Fibroblast of lung (primary cell): ENCODE data around the gene MAGI2.

ENCODE experiments used
- EZH2 ChIP-seq: IDR thresholded peaks from 2 replicates; pipeline ENCODE4 v1.5.1; 2012; ENCODE audit warnings: low read length, control low read depth, mild to moderate bottlenecking; ENCODE audit errors: missing control alignments
- TF ChIP-seq, protein P1 (sequence below), 2 donors: IDR thresholded peaks in 1 of 2; conservative IDR thresholded peaks in 1 of 2; 1 replicate in 1 of 2; 2 replicates in 1 of 2; pipeline ENCODE4 v1.5.1; 2011 to 2012; ENCODE audit warnings: low read length in 2 of 2, control low read depth in 1 of 2, inconsistent platforms in 1 of 2, low read depth in 1 of 2, mild to moderate bottlenecking in 1 of 2

DNA sequence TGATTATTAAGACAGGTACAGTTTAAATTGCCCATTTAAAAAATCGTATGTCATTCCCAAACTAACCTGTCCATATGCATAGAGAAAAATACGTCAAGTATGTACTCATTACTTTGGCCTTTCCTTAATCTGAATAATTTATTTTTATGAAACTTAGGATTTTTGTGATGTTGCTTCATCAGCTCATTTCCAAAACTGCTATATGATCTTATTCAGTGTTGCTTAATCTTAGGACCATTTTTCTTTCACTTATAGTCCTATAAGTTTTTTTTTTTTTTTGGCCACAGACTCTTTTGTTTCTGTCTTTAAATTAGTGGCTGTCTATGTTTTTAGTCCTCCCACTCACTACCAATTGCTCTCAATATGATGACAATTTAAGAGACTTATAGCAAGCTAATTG, 1309.8 kb downstream of the MAGI2 start:
- TF ChIP-seq, protein P1, sequence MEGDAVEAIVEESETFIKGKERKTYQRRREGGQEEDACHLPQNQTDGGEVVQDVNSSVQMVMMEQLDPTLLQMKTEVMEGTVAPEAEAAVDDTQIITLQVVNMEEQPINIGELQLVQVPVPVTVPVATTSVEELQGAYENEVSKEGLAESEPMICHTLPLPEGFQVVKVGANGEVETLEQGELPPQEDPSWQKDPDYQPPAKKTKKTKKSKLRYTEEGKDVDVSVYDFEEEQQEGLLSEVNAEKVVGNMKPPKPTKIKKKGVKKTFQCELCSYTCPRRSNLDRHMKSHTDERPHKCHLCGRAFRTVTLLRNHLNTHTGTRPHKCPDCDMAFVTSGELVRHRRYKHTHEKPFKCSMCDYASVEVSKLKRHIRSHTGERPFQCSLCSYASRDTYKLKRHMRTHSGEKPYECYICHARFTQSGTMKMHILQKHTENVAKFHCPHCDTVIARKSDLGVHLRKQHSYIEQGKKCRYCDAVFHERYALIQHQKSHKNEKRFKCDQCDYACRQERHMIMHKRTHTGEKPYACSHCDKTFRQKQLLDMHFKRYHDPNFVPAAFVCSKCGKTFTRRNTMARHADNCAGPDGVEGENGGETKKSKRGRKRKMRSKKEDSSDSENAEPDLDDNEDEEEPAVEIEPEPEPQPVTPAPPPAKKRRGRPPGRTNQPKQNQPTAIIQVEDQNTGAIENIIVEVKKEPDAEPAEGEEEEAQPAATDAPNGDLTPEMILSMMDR (conservative IDR thresholded peaks at IDR 0.05 in 1 of 2, IDR thresholded peaks at IDR 0.05 in 1 of 2; ENCODE audit: low read depth in 1 of 2, low read length in 2 of 2), result no peak
- no peak for TF ChIP-seq EZH2
